ENCODE data around the gene MMP17. TPM values are rescaled to one million over a fixed set of nuclear protein-coding genes. Genes with fewer than 3 reads are reported as not detected.

Gene MMP17
- total RNA-seq, 1 donor from 2014 or later = 0.69 TPM

DNA sequence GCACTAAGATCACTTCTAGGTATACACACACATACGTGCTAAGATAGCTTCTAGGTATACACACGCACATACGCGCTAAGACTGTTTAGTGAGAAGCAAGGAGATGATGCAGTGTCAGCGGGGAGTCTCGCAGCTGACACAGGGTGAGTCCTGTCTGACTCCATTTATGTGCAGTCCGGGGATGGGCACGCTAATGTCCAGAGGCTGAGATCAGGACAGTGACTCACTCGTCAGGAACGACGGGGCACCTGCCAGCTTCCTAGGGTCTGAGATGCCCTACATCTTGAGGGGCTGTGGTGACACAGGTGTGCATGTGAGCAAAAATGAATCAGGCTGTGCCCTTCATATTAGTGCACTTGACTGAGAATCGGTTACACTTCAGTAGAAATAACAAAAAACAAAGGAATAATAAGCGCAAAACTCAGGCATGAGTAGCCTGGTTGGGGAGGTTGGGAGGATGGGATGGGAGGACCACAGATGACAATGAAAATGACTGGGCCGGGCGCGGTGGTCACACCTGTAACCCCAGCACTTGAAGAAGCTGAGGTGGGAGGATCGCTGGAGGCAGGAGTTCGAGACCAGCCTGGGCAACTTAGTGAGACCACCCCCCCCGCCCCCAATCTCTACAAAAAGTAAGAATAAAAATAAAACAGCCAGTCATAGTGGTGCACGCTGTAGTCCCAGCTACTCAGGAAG, 37.1 kb downstream of the MMP17 start:
- TF ChIP-seq, protein P1, sequence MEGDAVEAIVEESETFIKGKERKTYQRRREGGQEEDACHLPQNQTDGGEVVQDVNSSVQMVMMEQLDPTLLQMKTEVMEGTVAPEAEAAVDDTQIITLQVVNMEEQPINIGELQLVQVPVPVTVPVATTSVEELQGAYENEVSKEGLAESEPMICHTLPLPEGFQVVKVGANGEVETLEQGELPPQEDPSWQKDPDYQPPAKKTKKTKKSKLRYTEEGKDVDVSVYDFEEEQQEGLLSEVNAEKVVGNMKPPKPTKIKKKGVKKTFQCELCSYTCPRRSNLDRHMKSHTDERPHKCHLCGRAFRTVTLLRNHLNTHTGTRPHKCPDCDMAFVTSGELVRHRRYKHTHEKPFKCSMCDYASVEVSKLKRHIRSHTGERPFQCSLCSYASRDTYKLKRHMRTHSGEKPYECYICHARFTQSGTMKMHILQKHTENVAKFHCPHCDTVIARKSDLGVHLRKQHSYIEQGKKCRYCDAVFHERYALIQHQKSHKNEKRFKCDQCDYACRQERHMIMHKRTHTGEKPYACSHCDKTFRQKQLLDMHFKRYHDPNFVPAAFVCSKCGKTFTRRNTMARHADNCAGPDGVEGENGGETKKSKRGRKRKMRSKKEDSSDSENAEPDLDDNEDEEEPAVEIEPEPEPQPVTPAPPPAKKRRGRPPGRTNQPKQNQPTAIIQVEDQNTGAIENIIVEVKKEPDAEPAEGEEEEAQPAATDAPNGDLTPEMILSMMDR (conservative IDR thresholded peaks at IDR 0.05; ENCODE audit: low read depth, low read length) = no peak
- H3K4me3 ChIP-seq (ENCODE audit: low read depth, low read length) = no peak overlapping the region
- DNase-seq (ENCODE audit: low read depth) = no peak

- TF ChIP-seq, protein P1 (conservative IDR thresholded peaks at IDR 0.05; ENCODE audit: low read depth, low read length) = no peak
- no peak overlapping the region for H3K4me3 ChIP-seq (ENCODE audit: low read depth, low read length)
- no peak for DNase-seq (ENCODE audit: low read depth)
Measured at GRCh38 chr12:131867471-131867870, 39.3 kb downstream of the MMP17 start.

DNA sequence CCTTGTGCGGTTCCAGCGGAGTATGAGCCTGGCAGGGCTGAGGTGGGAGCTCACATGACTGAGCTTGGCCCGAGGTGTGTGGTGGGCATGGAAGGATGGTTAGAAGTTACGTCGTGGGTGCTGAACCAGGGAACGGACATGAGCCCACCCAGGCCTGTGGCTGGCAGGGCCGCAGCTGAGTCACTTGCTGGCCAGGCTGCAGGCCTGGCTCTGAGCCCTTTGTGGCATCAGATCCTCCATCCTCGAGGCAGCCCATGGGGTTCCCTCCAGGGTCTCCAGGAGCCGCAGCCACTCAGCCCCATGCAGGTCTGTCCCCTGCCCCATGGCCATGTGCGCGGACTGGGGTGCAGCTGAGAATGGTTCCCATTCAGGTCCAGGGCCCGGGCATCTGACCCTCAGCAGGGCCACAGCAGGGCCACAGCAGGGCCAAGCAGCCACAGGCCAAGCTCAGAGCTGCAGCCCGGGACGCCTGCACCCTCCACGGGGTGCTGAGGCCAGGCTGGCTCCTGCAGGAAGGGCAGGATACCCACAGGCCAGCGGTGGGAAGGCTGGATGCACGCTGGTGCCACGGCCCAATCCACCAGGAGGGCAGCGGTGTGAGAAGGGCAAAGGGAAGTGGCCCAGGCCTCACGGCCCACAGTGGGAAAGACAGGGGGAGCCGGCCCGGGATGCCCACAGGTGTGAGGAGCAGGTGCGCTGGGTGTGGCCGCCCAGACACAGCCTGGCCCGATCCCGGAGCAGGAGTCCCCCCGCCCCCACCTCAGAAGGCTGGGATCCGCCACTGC, 39.9 kb downstream of the MMP17 start:
- TF ChIP-seq, protein P1 (conservative IDR thresholded peaks at IDR 0.05; ENCODE audit: low read depth, low read length) = no peak
- H3K4me3 ChIP-seq (ENCODE audit: low read depth, low read length) = no peak overlapping the region
- DNase-seq (ENCODE audit: low read depth) = no peak

DNA sequence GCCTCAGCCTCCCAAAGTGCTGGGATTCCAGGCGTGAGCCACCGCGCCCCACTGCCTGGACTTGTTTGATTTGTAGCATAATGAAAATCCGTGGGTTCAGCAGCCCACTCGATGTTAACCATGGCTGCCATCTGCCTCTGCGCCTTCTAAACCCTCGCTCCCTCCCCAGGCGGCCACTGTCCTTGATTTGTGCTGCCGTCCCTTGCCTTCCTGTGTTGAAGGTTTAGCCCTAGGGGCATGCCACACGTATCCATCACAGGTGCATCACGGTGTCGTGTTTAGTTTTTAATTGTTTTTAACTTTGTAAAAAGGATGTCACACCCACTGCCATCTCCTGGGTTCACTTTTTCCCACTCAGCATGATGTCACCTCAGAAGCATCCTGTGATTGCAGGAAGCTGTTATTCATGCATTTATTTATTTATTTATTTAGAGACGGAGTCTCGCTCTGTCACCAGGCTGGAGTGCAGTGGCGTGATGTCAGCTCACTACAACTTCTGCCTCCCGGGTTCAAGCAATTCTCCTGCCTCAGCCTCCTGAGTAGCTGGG, 41.8 kb downstream of the MMP17 start:
- TF ChIP-seq, protein P1 (conservative IDR thresholded peaks at IDR 0.05; ENCODE audit: low read depth, low read length) = no peak
- DNase-seq (ENCODE audit: low read depth) = no peak
- H3K4me3 ChIP-seq (ENCODE audit: low read depth, low read length) = no peak overlapping the region

DNA sequence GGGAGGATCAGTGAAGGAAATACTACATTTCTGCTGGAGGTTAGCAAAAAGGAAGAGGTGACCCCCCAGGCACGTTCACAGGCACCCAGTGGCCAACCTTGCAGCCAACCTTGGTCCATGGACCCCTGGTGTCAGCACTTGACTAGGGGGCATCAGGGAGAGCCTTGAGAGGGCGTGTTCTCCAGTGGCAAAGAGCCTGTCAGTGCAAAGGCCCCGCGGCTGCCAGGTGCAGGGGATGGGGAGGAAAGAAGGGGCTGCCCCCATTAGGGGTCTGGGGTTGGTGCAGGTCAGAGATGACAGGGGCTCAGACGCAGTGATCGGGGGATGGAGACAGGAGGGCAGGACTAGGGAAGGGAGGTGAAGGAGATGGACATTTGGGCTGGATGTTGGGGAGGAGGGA, 43.5 kb downstream of the MMP17 start:
- TF ChIP-seq, protein P1 (conservative IDR thresholded peaks at IDR 0.05; ENCODE audit: low read depth, low read length) = no peak
- no peak overlapping the region for H3K4me3 ChIP-seq (ENCODE audit: low read depth, low read length)
- DNase-seq (ENCODE audit: low read depth) = no peak

GRCh38 chr12:131872154-131873051, 44.2 kb downstream of the MMP17 start:
- TF ChIP-seq, protein P1 (conservative IDR thresholded peaks at IDR 0.05; ENCODE audit: low read depth, low read length) = no peak
- no peak for DNase-seq (ENCODE audit: low read depth)

More at GRCh38 chr12:131872154-131873051, 44.2 kb downstream of the MMP17 start:
- no peak overlapping the region for H3K4me3 ChIP-seq (ENCODE audit: low read depth, low read length)

All from epithelial cell of proximal tubule (primary cell).